Nucleus accumbens (tissue), 56 donors: ENCODE results near the gene WBP1.

Experiments used
- DNase-seq, 56 donors: peaks; one replicate each; lab custom pipeline; 2025; lab: John Stamatoyannopoulos, UW

The WBP1 gene

GRCh38 chr2:74499940-74500577 lies 41.8 kb downstream of the WBP1 start:
- no peak for DNase-seq

GRCh38 chr2:74500578-74500946 lies 42.3 kb downstream of the WBP1 start:
- DNase-seq = no peak

GRCh38 chr2:74501335-74502071 lies 43.3 kb downstream of the WBP1 start:
- DNase-seq = no peak

GRCh38 chr2:74502147-74502719 lies 44.0 kb downstream of the WBP1 start:
- DNase-seq = no peak

- peak in 3 of 56 donors; percentile 11 to 24 (median 12) for DNase-seq
Measured at GRCh38 chr2:74502720-74503505, 44.7 kb downstream of the WBP1 start.

GRCh38 chr2:74503506-74504475 lies 45.6 kb downstream of the WBP1 start:
- no peak for DNase-seq

GRCh38 chr2:74504591-74504990 lies 46.4 kb downstream of the WBP1 start:
- no peak for DNase-seq

- no peak for DNase-seq
Measured at GRCh38 chr2:74505448-74506246, 47.4 kb downstream of the WBP1 start.

- peak; percentile 68 to 99 (median 95) for DNase-seq
Measured at GRCh38 chr2:74507145-74507925, 49.1 kb downstream of the WBP1 start, which contains the start of gene PCGF1. Gene PCGF1, minus strand, starts transcription at chr2:74507695. Its CDS starts 27 bp downstream, at chr2:74507668.

GRCh38 chr2:74507926-74508520 lies 49.8 kb downstream of the WBP1 start:
- DNase-seq = peak in 29 of 56 donors; percentile 5 to 63 (median 40)

- DNase-seq = no peak
Measured at GRCh38 chr2:74510272-74510671, 52.0 kb downstream of the WBP1 start.
